HCT116 (cell line): Measurements from ENCODE around the gene CALHM1. TPM values are rescaled to one million over a fixed set of nuclear protein-coding genes. Genes with fewer than 3 reads are reported as not detected.
A peak's percentile ranks its signal among the peaks of the same experiment; 100 is the strongest.

Experiments used
- ATAC-seq: fragments of 200-7000 bp; cut with Tn5 transposase; 2 replicates; pipeline ENCODE4 v1.9.1; 2020; ENCODE audit warnings: mild to moderate bottlenecking, moderate library complexity
- BruUV-seq: library from RNA; stranded (reverse); fragments of 400-500 nt; replicated peaks from 2 replicates; lab custom pipeline; 2021; lab: Mats Ljungman, UMichigan
- CTCF ChIA-PET: fragments of 300-600 bp; sonication (Branson Sonifier 250); formaldehyde crosslinking; loops from one replicate; lab custom pipeline; 2021; ENCODE audit warnings: antibody characterized with exemption; lab: Charles Lee
- POLR2A ChIA-PET: fragments of 300-600, 350-600 bp; sonication (Branson Sonifier 250); formaldehyde crosslinking; loops from one replicate; lab custom pipeline; 2021; ENCODE audit warnings: antibody characterized with exemption; lab: Charles Lee
- RAD21 ChIA-PET, 2 experiments: fragments of 300-600 bp; sonication (Branson Sonifier 250); formaldehyde crosslinking; loops; one replicate each; lab custom pipeline; 2023; ENCODE audit warnings: low total read pairs in 2 of 2; ENCODE audit not compliant: uncharacterized antibody in 2 of 2, unreplicated experiment in 2 of 2, low non-redundant PET in 1 of 2; lab: Charles Lee
- DNase-seq: peaks from one replicate; pipeline ENCODE4 v3.0.0-alpha.2; 2010; ENCODE audit warnings: low read depth, low spot score
- H2AFZ ChIP-seq: fragments of 200-600 bp; shearing (Covaris generic), sonication (generic); 2 replicates; pipeline ENCODE4 v1.6.1; 2017; ENCODE audit warnings: low read depth, mixed run types, mixed read lengths, antibody characterized with exemption, low read length; ENCODE audit not compliant: poor library complexity, severe bottlenecking
- H3K27ac ChIP-seq: 2 replicates; pipeline ENCODE4 v1.5.1; 2012; ENCODE audit warnings: low read depth, low read length
- H3K27me3 ChIP-seq: fragments of 200-600 bp; sonication (generic); 2 replicates; pipeline ENCODE4 v1.6.1; 2016; ENCODE audit warnings: mixed run types, low read length, mixed read lengths; ENCODE audit not compliant: insufficient read depth
- H3K36me3 ChIP-seq, 2 experiments: fragments of 200-500 bp in 1 of 2; fragments of 200-600 bp in 1 of 2; sonication (Bioruptor generic) in 1 of 2; sonication (generic) in 1 of 2; 2 replicates each; pipeline versions ENCODE4 v1.5.1 to v1.6.1; 2014 to 2016; ENCODE audit warnings: low read length in 2 of 2, inconsistent platforms in 1 of 2, mixed read lengths in 1 of 2, mixed run types in 1 of 2; ENCODE audit not compliant: insufficient read depth in 2 of 2, control insufficient read depth in 1 of 2
- H3K4me1 ChIP-seq, 2 experiments: fragments of 200-600 bp in 1 of 2; sonication (generic) in 1 of 2; 2 replicates each; pipeline versions ENCODE4 v1.5.1 to v1.6.1; 2012 to 2017; ENCODE audit warnings: low read length in 2 of 2, inconsistent platforms in 1 of 2, mild to moderate bottlenecking in 1 of 2, mixed read lengths in 1 of 2, mixed run types in 1 of 2, moderate library complexity in 1 of 2; ENCODE audit not compliant: insufficient read depth in 2 of 2, control insufficient read depth in 1 of 2
- H3K4me2 ChIP-seq: fragments of 200-600 bp; sonication (generic); 2 replicates; pipeline ENCODE4 v1.6.1; 2017; ENCODE audit warnings: mixed run types, low read length, mixed read lengths
- H3K4me3 ChIP-seq, 2 experiments: fragments of 200-600 bp in 1 of 2; sonication (generic) in 1 of 2; replicated peaks in 1 of 2; 2 replicates each; pipeline ENCODE4 v1.5.1; 2011 to 2016; ENCODE audit warnings: low read length in 2 of 2, control low read depth in 1 of 2, low read depth in 1 of 2, mild to moderate bottlenecking in 1 of 2, mixed read lengths in 1 of 2, mixed run types in 1 of 2
- H3K79me2 ChIP-seq: fragments of 200-600 bp; sonication (generic); 2 replicates; pipeline ENCODE4 v1.6.1; 2017; ENCODE audit warnings: mild to moderate bottlenecking, mixed run types, low read length, moderate library complexity, mixed read lengths; ENCODE audit not compliant: insufficient read depth
- H3K9ac ChIP-seq: fragments of 200-600 bp; sonication (generic); 2 replicates; pipeline ENCODE4 v1.6.1; 2016; ENCODE audit warnings: low read length, mixed read lengths
- H3K9me2 ChIP-seq: fragments of 200-600 bp; sonication (generic), shearing (Covaris generic); 2 replicates; pipeline ENCODE4 v1.6.1; 2017; ENCODE audit warnings: mixed run types, mild to moderate bottlenecking, moderate library complexity; ENCODE audit not compliant: insufficient read depth
- H3K9me3 ChIP-seq, 2 experiments: fragments of 200-500 bp in 1 of 2; fragments of 200-600 bp in 1 of 2; sonication (Bioruptor generic) in 1 of 2; sonication (generic) in 1 of 2; 2 replicates each; pipeline ENCODE4 v1.6.1; 2014 to 2017; ENCODE audit warnings: low read length in 2 of 2, mixed read lengths in 2 of 2, inconsistent platforms in 1 of 2, low read depth in 1 of 2, mild to moderate bottlenecking in 1 of 2, mixed run types in 1 of 2, moderate library complexity in 1 of 2; ENCODE audit not compliant: control insufficient read depth in 1 of 2, insufficient read depth in 1 of 2
- H4K20me1 ChIP-seq: fragments of 200-600 bp; sonication (generic), shearing (Covaris generic); 2 replicates; pipeline ENCODE4 v1.6.1; 2017; ENCODE audit warnings: mixed run types, mild to moderate bottlenecking, moderate library complexity; ENCODE audit not compliant: insufficient read depth
- ATF3 ChIP-seq: IDR thresholded peaks from 2 replicates; pipeline ENCODE4 v1.6.1; 2012
- CBX3 ChIP-seq: IDR thresholded peaks from 2 replicates; pipeline ENCODE4 v1.6.1; 2012; ENCODE audit warnings: low read depth
- CEBPB ChIP-seq: IDR thresholded peaks from 2 replicates; pipeline ENCODE4 v1.6.1; 2012; ENCODE audit warnings: low read depth
- ELF1 ChIP-seq: IDR thresholded peaks from 2 replicates; pipeline ENCODE4 v1.6.1; 2012; ENCODE audit warnings: low read depth, borderline replicate concordance
- EZH2 ChIP-seq: fragments of 200-600 bp; sonication (generic); IDR thresholded peaks from 2 replicates; pipeline ENCODE4 v1.6.1; 2017; ENCODE audit warnings: antibody characterized with exemption, mixed run types
- EZH2phosphoT487 ChIP-seq: fragments of 200-600 bp; IDR thresholded peaks from 2 replicates; pipeline ENCODE4 v1.6.1; 2018; ENCODE audit warnings: antibody characterized with exemption, borderline replicate concordance
- FOSL1 ChIP-seq: IDR thresholded peaks from 2 replicates; pipeline ENCODE4 v1.6.1; 2012; ENCODE audit warnings: low read depth
- POLR2A ChIP-seq: IDR thresholded peaks from 2 replicates; pipeline ENCODE4 v1.7.0; 2011; ENCODE audit warnings: borderline replicate concordance; ENCODE audit not compliant: insufficient read depth, insufficient read length; ENCODE audit errors: extremely low read depth
- POLR2AphosphoS5 ChIP-seq: IDR thresholded peaks from 2 replicates; pipeline ENCODE4 v1.6.1; 2011; ENCODE audit warnings: mild to moderate bottlenecking, low read depth, low read length, moderate library complexity
- SIN3A ChIP-seq: IDR thresholded peaks from 2 replicates; pipeline ENCODE4 v1.6.1; 2012; ENCODE audit warnings: low read depth
- SRF ChIP-seq: IDR thresholded peaks from 2 replicates; pipeline ENCODE4 v1.6.1; 2012; ENCODE audit warnings: low read depth
- TCF7L2 ChIP-seq: IDR thresholded peaks from 2 replicates; pipeline ENCODE4 v1.7.0; 2011; ENCODE audit warnings: borderline replicate concordance, inconsistent platforms; ENCODE audit not compliant: insufficient read depth, insufficient read length; ENCODE audit errors: extremely low read depth
- ZBTB33 ChIP-seq: IDR thresholded peaks from 2 replicates; pipeline ENCODE4 v1.6.1; 2011; ENCODE audit warnings: mild to moderate bottlenecking, low read length, moderate library complexity; ENCODE audit not compliant: insufficient replicate concordance; ENCODE audit errors: extremely low read depth
- ZFX ChIP-seq: fragments of 450-650 bp; IDR thresholded peaks from 2 replicates; pipeline ENCODE4 v1.6.1; 2017
- intact Hi-C: fragments of 100-400 bp; cut with micrococcal nuclease; formaldehyde crosslinking; loops from 2 replicates; pipeline ENCODE4 v1.10.0; 2022
- total RNA-seq: library from RNA; stranded (reverse); gene quantifications from one replicate; pipeline ENCODE4 v1.2.1, GENCODE V29; 2021; ENCODE audit not compliant: unreplicated experiment
- TF ChIP-seq, protein P1 (sequence below): IDR thresholded peaks from 2 replicates; pipeline ENCODE4 v1.6.1; 2012
- TF ChIP-seq, protein P2 (sequence below), 3 experiments: fragments of 200-600 bp in 1 of 3; sonication (generic) in 1 of 3; IDR thresholded peaks in 2 of 3; conservative IDR thresholded peaks in 1 of 3; 2 replicates each; pipeline ENCODE4 v1.5.1; 2012 to 2017; ENCODE audit warnings: low read depth in 2 of 3, low read length in 2 of 3, antibody characterized with exemption in 1 of 3, borderline replicate concordance in 1 of 3, control low read depth in 1 of 3, mild to moderate bottlenecking in 1 of 3, mixed read lengths in 1 of 3, mixed run types in 1 of 3, moderate library complexity in 1 of 3; ENCODE audit not compliant: insufficient read depth in 1 of 3

CALHM1 gene
- total RNA-seq, 1 experiment from 2014 or later = not detected

DNA sequence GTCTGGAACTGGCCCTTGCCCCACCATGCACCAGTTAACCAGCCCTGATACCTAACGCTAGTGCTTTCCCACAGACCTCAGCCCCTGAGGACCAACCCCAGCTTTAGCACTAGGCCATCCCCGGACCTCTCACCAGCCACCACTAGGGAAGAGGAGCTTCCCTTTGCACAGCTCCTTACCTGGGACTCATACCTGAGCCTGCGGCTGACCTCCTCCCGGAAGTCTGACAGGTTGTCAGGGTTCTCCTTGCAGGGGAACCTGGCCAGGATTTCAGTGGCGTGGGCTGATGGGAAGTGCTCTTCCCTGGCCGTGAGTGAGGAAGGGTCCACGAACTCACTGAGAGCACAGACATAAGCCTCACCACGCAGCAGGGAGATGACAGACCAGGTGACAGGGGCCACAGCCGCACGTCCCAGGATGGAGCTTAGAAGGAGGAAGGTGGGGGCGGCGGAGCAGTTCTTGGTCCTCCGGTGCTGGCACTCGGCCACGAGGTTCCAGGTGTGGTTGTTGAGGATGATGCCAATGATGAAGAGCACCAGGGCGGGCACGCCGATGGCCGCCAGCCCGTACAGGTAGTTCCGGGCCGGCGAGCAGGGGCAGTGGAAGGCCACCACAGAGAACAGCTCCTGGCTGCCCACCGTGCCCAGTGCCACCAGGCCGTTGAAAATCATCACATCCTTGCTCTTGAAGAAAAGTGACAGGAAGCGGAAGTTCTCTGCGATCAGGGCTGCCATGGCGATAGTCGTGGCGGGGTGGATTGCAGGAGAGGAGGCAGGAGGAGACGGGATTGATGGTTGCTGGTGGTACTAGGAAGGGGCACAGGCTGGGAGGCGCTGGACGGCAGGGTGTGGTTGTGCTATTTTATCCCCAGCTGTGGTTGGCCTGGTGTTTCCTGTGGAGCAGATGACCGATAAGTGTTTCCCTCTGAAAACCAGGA is 9.2 kb downstream of the CALHM1 start:
- H3K36me3 ChIP-seq = peaks cover 40 to 45% of the 10 kb centered on the region in 2 experiments

More for the DNA sequence above, 9.2 kb downstream of the CALHM1 start:
- BruUV-seq = no TSS peak
- Histone ChIP-seq H3K4me1 (peaks cover 11 to 55% of the 10 kb centered on the region in 2 experiments; a peak in 3 of 4 replicates), H3K9me3 (no peaks in the 10 kb centered on the region), H2AFZ (no peak overlapping the region), H3K27ac (peak overlapping the region; percentile 83), H3K9me2 (no peaks in the 10 kb centered on the region), H3K9ac (no peak overlapping the region), H4K20me1 (no peaks in the 10 kb centered on the region), H3K4me2 (peak overlapping the region; percentile 99), H3K4me3 (no peak overlapping the region), H3K79me2 (peaks cover 9% of the 10 kb centered on the region; the same call in 1 of the 2 replicates), H3K27me3 (no peaks in the 10 kb centered on the region)
- ChIA-PET POLR2A (no interaction called here), RAD21 (interaction anchor here in 1 of 2 experiments (0.7 to 1.2 kb wide), 2 partner anchors 16 to 36 kb away, joined by 3 read pairs; no protein-coding TSS in a partner anchor), CTCF (no interaction called here)
- no peak for ATAC-seq
- intact Hi-C loops = loop anchor here (2.0 kb wide), 1 partner anchor 33 kb away; no protein-coding TSS in a partner anchor
- DNase-seq = no peak
- no peak for TF ChIP-seq ELF1
- no peak for TF ChIP-seq EZH2
- no peak for TF ChIP-seq EZH2phosphoT487
- TF ChIP-seq POLR2A = no peak
- TF ChIP-seq, protein P1, sequence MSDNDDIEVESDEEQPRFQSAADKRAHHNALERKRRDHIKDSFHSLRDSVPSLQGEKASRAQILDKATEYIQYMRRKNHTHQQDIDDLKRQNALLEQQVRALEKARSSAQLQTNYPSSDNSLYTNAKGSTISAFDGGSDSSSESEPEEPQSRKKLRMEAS = no peak
- TF ChIP-seq, protein P2, sequence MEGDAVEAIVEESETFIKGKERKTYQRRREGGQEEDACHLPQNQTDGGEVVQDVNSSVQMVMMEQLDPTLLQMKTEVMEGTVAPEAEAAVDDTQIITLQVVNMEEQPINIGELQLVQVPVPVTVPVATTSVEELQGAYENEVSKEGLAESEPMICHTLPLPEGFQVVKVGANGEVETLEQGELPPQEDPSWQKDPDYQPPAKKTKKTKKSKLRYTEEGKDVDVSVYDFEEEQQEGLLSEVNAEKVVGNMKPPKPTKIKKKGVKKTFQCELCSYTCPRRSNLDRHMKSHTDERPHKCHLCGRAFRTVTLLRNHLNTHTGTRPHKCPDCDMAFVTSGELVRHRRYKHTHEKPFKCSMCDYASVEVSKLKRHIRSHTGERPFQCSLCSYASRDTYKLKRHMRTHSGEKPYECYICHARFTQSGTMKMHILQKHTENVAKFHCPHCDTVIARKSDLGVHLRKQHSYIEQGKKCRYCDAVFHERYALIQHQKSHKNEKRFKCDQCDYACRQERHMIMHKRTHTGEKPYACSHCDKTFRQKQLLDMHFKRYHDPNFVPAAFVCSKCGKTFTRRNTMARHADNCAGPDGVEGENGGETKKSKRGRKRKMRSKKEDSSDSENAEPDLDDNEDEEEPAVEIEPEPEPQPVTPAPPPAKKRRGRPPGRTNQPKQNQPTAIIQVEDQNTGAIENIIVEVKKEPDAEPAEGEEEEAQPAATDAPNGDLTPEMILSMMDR (IDR thresholded peaks at IDR 0.05 in 2 of 3, conservative IDR thresholded peaks at IDR 0.05 in 1 of 3; ENCODE audit: borderline replicate concordance in 1 of 3, insufficient read depth in 1 of 3, low read depth in 2 of 3, low read length in 2 of 3) = no peak
- TF ChIP-seq SIN3A = no peak
- TF ChIP-seq CBX3 = no peak
- no peak for TF ChIP-seq TCF7L2
- no peak for TF ChIP-seq CEBPB
- TF ChIP-seq FOSL1 = no peak
- no peak for TF ChIP-seq ATF3
- TF ChIP-seq ZFX = no peak
- TF ChIP-seq POLR2AphosphoS5 = no peak; the same call in 1 of the 2 replicates
- no peak for TF ChIP-seq ZBTB33
- TF ChIP-seq SRF = no peak
